Measurements from ENCODE around the gene OTP. TPM values are rescaled to one million over a fixed set of nuclear protein-coding genes. Genes with fewer than 3 reads are reported as not detected.

Gene OTP
- total and polyA plus RNA-seq, 2 donors (not counting 1 experiment from before 2014, with no cell fraction given), result 0.03 TPM; not detected in 1

DNA sequence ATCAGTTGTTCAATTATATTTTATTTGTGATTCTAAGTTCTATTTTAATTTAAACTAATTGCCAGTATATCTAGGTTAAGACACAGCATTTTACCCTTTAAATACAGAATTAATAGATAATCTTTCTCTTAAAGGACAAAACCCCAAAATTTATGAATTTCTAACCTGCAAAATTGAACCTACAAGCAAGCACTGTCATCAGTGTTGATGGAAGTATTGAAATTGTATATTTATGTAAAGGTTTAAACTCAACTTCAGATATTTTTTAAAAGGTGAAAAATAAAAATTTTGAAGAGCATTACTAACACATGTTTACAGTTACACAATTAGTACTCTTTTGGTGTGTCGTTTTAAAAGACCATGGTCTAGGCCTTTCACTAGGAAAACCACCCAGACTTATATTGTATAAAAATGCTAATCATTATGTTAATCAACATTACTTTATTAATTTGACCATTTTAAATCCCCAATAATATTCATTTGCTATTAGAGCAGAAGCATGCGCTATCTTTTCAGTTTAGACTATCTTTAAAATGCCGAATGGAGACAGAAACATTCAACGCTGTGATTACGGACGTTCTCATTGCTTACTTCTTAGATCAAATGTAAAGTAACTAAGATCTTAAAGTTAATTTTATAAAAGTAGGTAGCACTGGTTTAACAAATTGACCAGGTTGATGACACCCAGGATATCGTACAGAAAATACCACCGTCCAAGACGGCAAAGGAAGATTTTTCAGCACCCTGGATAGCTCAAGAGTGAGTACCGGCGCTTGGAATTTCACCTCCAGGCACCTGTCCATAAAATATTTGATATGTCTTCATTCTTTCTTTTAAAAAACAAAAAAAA lies 3.2 kb downstream of the OTP start:
- peaks cover 30 to 63% of the 10 kb centered on the region in 2 donors for H3K4me1 ChIP-seq (ENCODE audit: control insufficient read depth in 2 of 2, insufficient read depth in 2 of 2, low read length in 2 of 2)
- no peak overlapping the region for H3K4me3 ChIP-seq (ENCODE audit: control extremely low read depth in 1 of 5, extremely low read depth in 1 of 5, insufficient read depth in 1 of 5, low read depth in 2 of 5, low read length in 4 of 5)
- TF ChIP-seq EZH2 (IDR thresholded peaks at IDR 0.05; ENCODE audit: borderline replicate concordance, insufficient read depth, low read depth, low read length, poor library complexity, severe bottlenecking), result no peak
- TF ChIP-seq, protein P1, sequence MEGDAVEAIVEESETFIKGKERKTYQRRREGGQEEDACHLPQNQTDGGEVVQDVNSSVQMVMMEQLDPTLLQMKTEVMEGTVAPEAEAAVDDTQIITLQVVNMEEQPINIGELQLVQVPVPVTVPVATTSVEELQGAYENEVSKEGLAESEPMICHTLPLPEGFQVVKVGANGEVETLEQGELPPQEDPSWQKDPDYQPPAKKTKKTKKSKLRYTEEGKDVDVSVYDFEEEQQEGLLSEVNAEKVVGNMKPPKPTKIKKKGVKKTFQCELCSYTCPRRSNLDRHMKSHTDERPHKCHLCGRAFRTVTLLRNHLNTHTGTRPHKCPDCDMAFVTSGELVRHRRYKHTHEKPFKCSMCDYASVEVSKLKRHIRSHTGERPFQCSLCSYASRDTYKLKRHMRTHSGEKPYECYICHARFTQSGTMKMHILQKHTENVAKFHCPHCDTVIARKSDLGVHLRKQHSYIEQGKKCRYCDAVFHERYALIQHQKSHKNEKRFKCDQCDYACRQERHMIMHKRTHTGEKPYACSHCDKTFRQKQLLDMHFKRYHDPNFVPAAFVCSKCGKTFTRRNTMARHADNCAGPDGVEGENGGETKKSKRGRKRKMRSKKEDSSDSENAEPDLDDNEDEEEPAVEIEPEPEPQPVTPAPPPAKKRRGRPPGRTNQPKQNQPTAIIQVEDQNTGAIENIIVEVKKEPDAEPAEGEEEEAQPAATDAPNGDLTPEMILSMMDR (IDR thresholded peaks at IDR 0.05), result no peak
- peaks cover 63% of the 10 kb centered on the region for H3K27me3 Mint-ChIP-seq
- H3K79me2 ChIP-seq (ENCODE audit: control insufficient read depth, insufficient read depth, low read length), result no peaks in the 10 kb centered on the region
- peaks cover 0 to 93% (median 88%) of the 10 kb centered on the region in 4 experiments for H3K27me3 ChIP-seq (replicated peaks in 1 of 4; ENCODE audit: control extremely low read depth in 1 of 4, control insufficient read depth in 3 of 4, insufficient read depth in 4 of 4, low read length in 3 of 4)
- H2AFZ ChIP-seq (ENCODE audit: insufficient read depth, low read depth, low read length, poor library complexity, severe bottlenecking), result no peak overlapping the region
- ChIA-PET POLR2A (no interaction called here), CTCF (no interaction called here)
- WGBS (ENCODE audit: insufficient coverage), result 0% methylated on average over 3 of the region's 11 CpGs
- H4K20me1 ChIP-seq (ENCODE audit: control insufficient read depth, insufficient read depth, low read length, poor library complexity, severe bottlenecking), result no peaks in the 10 kb centered on the region
- H3K4me1 Mint-ChIP-seq, result peaks cover 18% of the 10 kb centered on the region
- H3K9me3 ChIP-seq (ENCODE audit: control extremely low read depth in 1 of 3, control insufficient read depth in 2 of 3, insufficient read depth in 1 of 3, low read length in 2 of 3), result peaks cover 3 to 58% (median 38%) of the 10 kb centered on the region in 3 donors
- no peak for ATAC-seq (ENCODE audit: low read depth)
- H3K9ac ChIP-seq (ENCODE audit: low read length), result no peak overlapping the region
- H3K9me3 Mint-ChIP-seq (ENCODE audit: insufficient read depth), result peaks cover 1% of the 10 kb centered on the region
- intact Hi-C loops (cut with micrococcal nuclease), result loop anchor here (5.0 kb wide), 1 partner anchor 142 kb away; the partner anchor contains the start of gene TBCA
- no peak overlapping the region for H3K27ac Mint-ChIP-seq
- DNase-seq, result peak; percentile 19
- no peaks in the 10 kb centered on the region for H3K36me3 ChIP-seq (replicated peaks in 1 of 2; ENCODE audit: control extremely low read depth in 1 of 2, control insufficient read depth in 1 of 2, extremely low read depth in 1 of 2, insufficient read depth in 2 of 2, low read length in 1 of 2)
- no peak overlapping the region for H3K27ac ChIP-seq (ENCODE audit: low read length in 2 of 2)
- H3K4me2 ChIP-seq (replicated peaks; ENCODE audit: low read depth, low read length, poor library complexity, severe bottlenecking), result no peak overlapping the region
- no peak overlapping the region for H3K4me3 Mint-ChIP-seq

- peaks cover 24% of the 10 kb centered on the region for H3K4me1 Mint-ChIP-seq
- Histone ChIP-seq H3K9me3 (ENCODE audit: control extremely low read depth in 1 of 3, control insufficient read depth in 2 of 3, insufficient read depth in 1 of 3, low read length in 2 of 3) (peaks cover 3 to 59% (median 33%) of the 10 kb centered on the region in 3 donors), H2AFZ (ENCODE audit: insufficient read depth, low read depth, low read length, poor library complexity, severe bottlenecking) (no peak overlapping the region), H3K36me3 (replicated peaks in 1 of 2; ENCODE audit: control extremely low read depth in 1 of 2, control insufficient read depth in 1 of 2, extremely low read depth in 1 of 2, insufficient read depth in 2 of 2, low read length in 1 of 2) (no peaks in the 10 kb centered on the region), H3K4me1 (ENCODE audit: control insufficient read depth in 2 of 2, insufficient read depth in 2 of 2, low read length in 2 of 2) (peaks cover 36 to 68% of the 10 kb centered on the region in 2 donors), H3K4me3 (ENCODE audit: control extremely low read depth in 1 of 5, extremely low read depth in 1 of 5, insufficient read depth in 1 of 5, low read depth in 2 of 5, low read length in 4 of 5) (no peak overlapping the region), H3K27ac (ENCODE audit: low read length in 2 of 2) (no peak overlapping the region), H3K79me2 (ENCODE audit: control insufficient read depth, insufficient read depth, low read length) (no peaks in the 10 kb centered on the region), H3K9ac (ENCODE audit: low read length) (no peak overlapping the region), H3K27me3 (replicated peaks in 1 of 4; ENCODE audit: control extremely low read depth in 1 of 4, control insufficient read depth in 3 of 4, insufficient read depth in 4 of 4, low read length in 3 of 4) (peaks cover 0 to 91% (median 84%) of the 10 kb centered on the region in 4 experiments), H4K20me1 (ENCODE audit: control insufficient read depth, insufficient read depth, low read length, poor library complexity, severe bottlenecking) (no peaks in the 10 kb centered on the region), H3K4me2 (replicated peaks; ENCODE audit: low read depth, low read length, poor library complexity, severe bottlenecking) (no peak overlapping the region)
- H3K4me3 Mint-ChIP-seq, result no peak overlapping the region
- no peak overlapping the region for H3K27ac Mint-ChIP-seq
- peaks cover 4% of the 10 kb centered on the region for H3K9me3 Mint-ChIP-seq (ENCODE audit: insufficient read depth)
- TF ChIP-seq, protein P1 (IDR thresholded peaks at IDR 0.05), result no peak
- no peak for TF ChIP-seq EZH2 (IDR thresholded peaks at IDR 0.05; ENCODE audit: borderline replicate concordance, insufficient read depth, low read depth, low read length, poor library complexity, severe bottlenecking)
- POLR2A ChIA-PET, result no interaction called here
- CTCF ChIA-PET, result interaction anchor here (0.6 kb wide), 1 partner anchor 10 kb away, joined by 3 read pairs; no protein-coding TSS in a partner anchor
- ATAC-seq (ENCODE audit: low read depth) (no peak), DNase-seq (no peak)
- intact Hi-C loops (cut with micrococcal nuclease), result loop anchor here (5.0 kb wide), 1 partner anchor 219 kb away; no protein-coding TSS in a partner anchor
- WGBS (ENCODE audit: insufficient coverage), result no CpG with 5 or more reads among the region's 5 CpGs
- peaks cover 63% of the 10 kb centered on the region for H3K27me3 Mint-ChIP-seq
These were observed 4.8 kb downstream of the OTP start for GRCh38 chr5:77633709-77634108.
